NB4 (cell line): ENCODE data around the gene ICAM2.

Experiments used
- CTCF ChIP-seq: IDR thresholded peaks from one replicate; pipeline ENCODE4 v1.5.1; 2012; ENCODE audit warnings: low read depth, low read length
- MAX ChIP-seq: IDR thresholded peaks from 2 replicates; pipeline ENCODE4 v1.6.1; 2011; ENCODE audit warnings: low read depth, low read length
- POLR2A ChIP-seq: IDR thresholded peaks from 2 replicates; pipeline ENCODE4 v1.6.1; 2011; ENCODE audit warnings: mild to moderate bottlenecking; ENCODE audit not compliant: insufficient read length; ENCODE audit errors: extremely low read depth

GRCh38 chr17:63987221-63988126 is 33.0 kb downstream of the ICAM2 start:
- TF ChIP-seq CTCF = no peak
- TF ChIP-seq POLR2A = no peak
- no peak for TF ChIP-seq MAX
